ENCODE measurements around the gene TMEM184A.

The TMEM184A gene

GRCh38 chr7:1537535-1538412 is 18.2 kb downstream of the TMEM184A start:
- peak; percentile 91 for DNase-seq

- peak; percentile 97 for DNase-seq
These were observed 19.1 kb downstream of the TMEM184A start for GRCh38 chr7:1536743-1537534.

GRCh38 chr7:1536455-1536742 is 19.6 kb downstream of the TMEM184A start:
- no peak for DNase-seq

GRCh38 chr7:1535701-1536454 is 20.1 kb downstream of the TMEM184A start:
- peak; percentile 38 for DNase-seq

- no peak for DNase-seq
These were observed 20.9 kb downstream of the TMEM184A start for GRCh38 chr7:1535100-1535458.

GRCh38 chr7:1534330-1535099 is 21.5 kb downstream of the TMEM184A start:
- DNase-seq: peak; percentile 29

GRCh38 chr7:1533547-1534329 is 22.3 kb downstream of the TMEM184A start:
- DNase-seq: peak; percentile 62

GRCh38 chr7:1533255-1533546 is 22.8 kb downstream of the TMEM184A start:
- no peak for DNase-seq

GRCh38 chr7:1532456-1533254 is 23.4 kb downstream of the TMEM184A start:
- DNase-seq: peak; percentile 82

GRCh38 chr7:1531979-1532455 is 24.0 kb downstream of the TMEM184A start:
- no peak for DNase-seq

GRCh38 chr7:1531263-1531978 is 24.6 kb downstream of the TMEM184A start:
- DNase-seq: no peak

GRCh38 chr7:1530946-1531262 is 25.1 kb downstream of the TMEM184A start:
- no peak for DNase-seq

- DNase-seq: no peak
These were observed 26.5 kb downstream of the TMEM184A start for GRCh38 chr7:1529383-1530116.

- no peak for DNase-seq
These were observed 29.7 kb downstream of the TMEM184A start for GRCh38 chr7:1526271-1526754.

- DNase-seq: no peak
These were observed 30.6 kb downstream of the TMEM184A start for GRCh38 chr7:1525409-1525808.

GRCh38 chr7:1523844-1524243 is 32.2 kb downstream of the TMEM184A start:
- no peak for DNase-seq

GRCh38 chr7:1523208-1523607 is 32.8 kb downstream of the TMEM184A start:
- no peak for DNase-seq

- DNase-seq: no peak
These were observed 34.5 kb downstream of the TMEM184A start for GRCh38 chr7:1521456-1521855.

- DNase-seq: no peak
These were observed 35.3 kb downstream of the TMEM184A start for GRCh38 chr7:1520539-1521234.
